NCI-H1092 (cell line): Measurements from ENCODE around the gene TRPM2.

Experiments
- DNase-seq: peaks from one replicate; lab custom pipeline; 2025; lab: John Stamatoyannopoulos, UW

The TRPM2 gene

DNA sequence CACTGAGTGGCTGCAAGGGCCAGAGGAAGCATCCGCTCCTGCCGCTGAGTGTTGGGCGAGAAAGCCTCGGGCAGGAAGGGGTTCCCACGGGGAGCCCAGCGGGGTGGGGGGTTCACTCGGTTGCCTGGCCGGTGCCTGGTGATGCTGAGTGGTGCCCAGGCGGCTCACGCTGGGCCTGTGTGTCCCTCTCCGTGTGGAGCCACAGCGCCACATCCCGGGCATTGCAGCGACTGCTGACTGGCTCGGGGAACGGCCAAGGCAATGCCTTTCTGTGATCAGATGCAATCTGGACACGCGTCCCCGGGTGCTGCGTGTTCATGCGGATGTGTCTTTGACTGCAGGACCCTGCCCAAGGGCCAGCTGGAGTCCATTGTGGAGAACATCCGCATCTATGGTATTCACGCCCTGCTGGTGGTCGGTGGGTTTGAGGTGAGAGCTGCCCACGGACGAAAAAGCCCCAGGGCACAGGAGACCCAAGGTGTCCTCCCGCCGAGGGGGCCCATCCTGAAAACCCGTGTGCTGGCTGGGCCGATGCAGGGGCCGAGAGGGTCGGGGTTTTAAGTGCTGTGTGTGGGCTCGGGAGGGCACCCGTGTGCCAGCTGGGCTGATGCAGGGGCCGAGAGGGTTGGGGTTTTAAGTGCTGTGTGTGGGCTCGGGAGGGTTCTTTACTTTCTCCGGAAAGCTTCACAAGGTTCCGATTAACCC is 30.6 kb upstream of the TRPM2 start:
- DNase-seq, result no peak

DNA sequence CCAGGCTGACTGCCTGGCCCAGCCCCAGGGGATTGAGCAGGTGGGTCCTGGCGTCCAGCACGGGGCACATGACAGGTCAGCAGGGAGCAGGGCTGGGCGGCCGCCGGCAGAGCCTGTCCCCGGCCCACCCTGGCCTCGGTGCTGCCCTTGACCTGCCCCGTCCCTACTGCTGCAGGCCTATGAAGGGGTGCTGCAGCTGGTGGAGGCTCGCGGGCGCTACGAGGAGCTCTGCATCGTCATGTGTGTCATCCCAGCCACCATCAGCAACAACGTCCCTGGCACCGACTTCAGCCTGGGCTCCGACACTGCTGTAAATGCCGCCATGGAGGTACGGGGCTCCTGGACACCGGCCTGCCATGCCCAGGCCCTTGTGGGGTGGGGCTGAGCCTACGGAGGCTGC is 29.8 kb upstream of the TRPM2 start:
- DNase-seq, result no peak

DNA sequence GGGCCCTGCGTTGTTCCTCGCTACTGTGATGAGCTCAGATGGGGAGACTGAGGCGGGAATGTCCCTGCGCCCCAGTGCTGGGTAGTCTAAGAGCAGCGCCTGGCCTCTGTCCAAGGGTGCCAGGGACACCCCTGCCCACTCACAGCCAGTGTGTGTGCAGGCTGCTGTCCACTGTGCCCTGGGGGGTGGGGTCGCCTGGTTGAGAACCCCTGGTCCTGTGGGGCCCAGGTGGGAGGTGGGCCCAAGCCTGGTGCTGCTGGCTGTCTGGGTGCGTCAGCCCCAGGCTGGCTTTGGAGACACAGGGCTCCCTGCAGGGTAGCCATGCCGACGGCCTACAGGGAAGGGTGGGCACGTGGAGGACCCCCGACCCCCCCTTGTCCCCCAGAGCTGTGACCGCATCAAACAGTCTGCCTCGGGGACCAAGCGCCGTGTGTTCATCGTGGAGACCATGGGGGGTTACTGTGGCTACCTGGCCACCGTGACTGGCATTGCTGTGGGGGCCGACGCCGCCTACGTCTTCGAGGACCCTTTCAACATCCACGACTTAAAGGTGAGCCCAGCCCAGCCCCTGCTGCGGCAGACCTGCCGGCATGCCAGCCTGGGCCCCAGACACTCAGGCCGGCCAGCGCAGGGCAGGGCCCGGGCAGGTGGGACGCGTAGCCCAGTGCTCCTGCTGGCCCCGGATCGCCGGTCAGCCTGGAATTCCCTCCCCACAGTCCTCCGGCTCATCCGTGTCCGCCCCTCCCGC is 29.1 kb upstream of the TRPM2 start:
- DNase-seq, result no peak

DNA sequence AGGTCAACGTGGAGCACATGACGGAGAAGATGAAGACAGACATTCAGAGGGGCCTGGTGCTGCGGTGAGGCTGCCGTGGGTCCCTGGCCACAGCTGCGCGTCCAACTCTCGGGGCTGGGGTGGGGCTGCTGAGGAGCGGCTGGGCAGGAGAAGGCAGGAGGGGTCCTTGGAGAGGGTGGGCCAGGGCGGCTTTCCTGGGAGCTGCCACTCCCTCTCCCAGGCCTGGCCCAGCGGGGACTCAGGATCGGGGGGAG is 28.6 kb upstream of the TRPM2 start:
- no peak for DNase-seq

DNA sequence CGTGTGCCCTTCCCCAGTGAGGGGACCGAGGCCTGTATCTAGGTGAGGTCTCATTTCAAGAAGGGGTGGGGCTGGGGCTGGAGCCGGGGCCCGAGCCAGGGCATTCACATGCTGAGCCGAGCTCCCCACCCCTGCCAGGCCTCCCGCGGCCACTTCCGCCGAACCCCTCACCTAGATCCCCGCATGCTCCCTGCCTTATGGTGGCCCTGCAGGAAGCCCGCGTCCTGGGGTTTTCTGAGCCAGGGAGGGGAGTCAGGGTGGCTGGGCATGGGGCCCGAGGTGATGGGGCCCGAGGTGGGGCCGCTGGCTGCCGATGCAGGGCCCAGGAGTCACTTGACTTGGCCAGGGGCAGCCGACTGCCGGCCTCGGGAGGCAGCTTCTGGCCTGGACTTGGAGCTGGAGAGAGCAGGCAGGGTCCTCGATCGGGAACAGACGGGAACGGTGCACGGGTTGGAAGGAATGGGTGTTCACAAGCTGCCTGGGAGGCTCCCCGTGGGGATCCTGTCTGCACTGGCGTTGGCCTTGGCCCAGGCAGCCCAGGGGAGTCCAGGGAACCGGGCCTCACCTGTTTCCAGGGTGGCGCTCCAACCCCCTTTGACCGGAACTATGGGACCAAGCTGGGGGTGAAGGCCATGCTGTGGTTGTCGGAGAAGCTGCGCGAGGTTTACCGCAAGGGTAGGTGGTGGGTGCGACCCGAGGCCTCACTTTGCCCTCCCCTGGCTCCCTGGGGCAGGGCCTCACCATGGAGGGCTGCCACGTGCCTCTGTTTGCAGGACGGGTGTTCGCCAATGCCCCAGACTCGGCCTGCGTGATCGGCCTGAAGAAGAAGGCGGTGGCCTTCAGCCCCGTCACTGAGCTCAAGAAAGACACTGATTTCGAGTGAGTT is 27.8 kb upstream of the TRPM2 start:
- DNase-seq, result no peak

DNA sequence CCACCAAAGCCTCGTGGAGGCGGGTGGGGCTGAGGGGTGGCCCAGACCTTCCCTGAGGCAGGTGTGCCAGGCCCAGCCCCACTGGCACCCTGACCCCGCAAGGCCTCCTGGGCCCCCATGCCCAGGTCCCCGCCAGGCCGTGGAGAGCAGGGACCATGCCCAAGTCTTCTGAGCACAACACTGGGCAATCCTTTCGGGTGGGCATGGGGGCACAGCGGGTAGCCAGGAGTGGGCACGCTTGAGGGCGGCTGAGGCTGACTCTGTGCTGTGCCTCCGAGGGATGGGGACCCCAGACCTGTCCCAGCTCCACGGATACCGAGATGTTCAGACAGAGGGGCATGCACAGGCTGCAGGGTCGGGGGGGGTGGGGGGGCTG is 27.2 kb upstream of the TRPM2 start:
- no peak for DNase-seq

DNA sequence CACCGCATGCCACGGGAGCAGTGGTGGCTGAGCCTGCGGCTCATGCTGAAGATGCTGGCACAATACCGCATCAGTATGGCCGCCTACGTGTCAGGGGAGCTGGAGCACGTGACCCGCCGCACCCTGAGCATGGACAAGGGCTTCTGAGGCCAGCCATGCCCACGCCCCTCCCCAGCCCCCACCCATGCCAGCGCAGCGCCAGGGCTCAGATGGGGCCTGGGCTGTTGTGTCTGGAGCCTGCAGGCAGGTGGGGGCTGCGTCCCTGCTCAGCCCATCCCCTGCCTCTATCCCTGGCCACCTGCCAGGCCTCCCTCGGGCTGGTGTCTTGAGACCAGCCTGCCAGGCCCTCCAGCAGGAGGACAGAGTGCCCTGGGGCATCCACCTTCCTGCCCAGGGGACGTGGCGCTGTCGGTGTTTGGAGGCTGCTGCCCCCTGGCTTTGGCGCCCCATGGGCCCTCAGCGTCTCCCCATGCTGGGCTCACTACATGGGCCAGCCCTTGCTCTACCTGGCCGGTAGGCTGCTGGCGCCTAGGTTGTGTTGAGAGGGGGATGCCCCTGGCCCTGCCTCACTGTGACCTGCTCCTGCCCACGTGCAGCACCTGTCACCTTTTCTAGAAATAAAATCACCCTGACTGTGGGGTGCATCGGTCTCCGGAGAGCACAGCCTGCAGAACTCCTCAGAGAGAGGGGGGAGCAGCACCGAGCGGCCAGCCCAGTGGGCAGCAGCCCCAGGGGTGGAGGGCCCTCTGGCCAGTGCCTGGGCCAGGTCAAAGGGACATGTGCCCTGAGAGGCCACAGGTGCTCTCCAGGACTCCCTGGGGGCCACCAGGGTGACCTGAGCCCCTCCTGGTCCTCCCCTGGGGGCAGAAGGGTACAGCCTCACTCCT is 26.5 kb upstream of the TRPM2 start:
- no peak for DNase-seq

DNA sequence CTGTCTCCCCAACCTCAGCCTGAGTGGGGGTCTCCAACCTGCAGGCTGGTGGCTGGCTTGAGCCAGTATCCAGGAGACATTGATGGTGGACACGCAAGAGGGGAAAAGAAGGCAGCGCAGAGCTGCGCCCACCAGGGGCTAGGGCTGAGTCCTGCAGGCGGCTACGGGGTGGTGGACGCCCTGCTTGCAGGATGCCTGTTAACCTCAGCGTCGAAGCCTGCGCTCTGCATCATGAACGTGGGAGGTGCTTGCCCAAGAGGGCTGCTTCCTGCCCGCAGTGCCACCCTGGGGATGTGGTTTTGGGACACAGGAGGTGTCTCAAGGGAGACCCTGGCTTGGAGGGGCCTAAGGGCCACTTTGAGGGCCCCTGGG is 25.8 kb upstream of the TRPM2 start:
- no peak for DNase-seq

DNA sequence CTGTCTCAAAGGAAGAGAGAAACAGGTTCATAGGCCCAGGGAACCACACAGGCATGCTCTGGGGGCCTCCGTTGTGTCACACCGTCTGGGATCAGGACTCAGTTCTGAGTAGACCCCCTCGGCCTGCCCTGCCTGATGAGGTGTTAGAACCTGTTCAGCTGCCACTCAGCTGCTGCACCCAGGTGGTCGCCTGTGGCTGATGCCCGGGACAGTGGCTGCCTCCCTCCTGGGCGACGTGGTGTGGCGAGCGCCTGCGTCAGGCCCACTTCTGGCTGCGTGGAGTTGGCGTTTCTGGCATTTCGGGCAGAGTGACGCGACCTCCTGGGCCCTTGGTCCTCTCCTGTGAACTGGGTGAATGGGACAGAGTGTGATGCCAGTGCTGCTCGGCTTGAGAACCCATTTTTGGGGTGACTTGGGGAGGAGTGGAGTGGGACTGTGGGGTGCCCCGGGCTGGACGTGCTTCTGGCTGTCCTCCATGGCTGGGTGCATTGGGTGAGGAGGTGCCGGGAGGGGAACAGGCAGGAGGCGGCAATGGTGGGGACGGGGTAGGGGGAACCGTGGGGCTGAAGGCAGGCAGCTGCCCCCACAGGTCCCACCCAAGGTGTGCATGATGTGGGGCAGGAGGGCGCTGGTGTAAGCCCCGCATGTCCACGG is 25.1 kb upstream of the TRPM2 start:
- DNase-seq, result no peak

DNA sequence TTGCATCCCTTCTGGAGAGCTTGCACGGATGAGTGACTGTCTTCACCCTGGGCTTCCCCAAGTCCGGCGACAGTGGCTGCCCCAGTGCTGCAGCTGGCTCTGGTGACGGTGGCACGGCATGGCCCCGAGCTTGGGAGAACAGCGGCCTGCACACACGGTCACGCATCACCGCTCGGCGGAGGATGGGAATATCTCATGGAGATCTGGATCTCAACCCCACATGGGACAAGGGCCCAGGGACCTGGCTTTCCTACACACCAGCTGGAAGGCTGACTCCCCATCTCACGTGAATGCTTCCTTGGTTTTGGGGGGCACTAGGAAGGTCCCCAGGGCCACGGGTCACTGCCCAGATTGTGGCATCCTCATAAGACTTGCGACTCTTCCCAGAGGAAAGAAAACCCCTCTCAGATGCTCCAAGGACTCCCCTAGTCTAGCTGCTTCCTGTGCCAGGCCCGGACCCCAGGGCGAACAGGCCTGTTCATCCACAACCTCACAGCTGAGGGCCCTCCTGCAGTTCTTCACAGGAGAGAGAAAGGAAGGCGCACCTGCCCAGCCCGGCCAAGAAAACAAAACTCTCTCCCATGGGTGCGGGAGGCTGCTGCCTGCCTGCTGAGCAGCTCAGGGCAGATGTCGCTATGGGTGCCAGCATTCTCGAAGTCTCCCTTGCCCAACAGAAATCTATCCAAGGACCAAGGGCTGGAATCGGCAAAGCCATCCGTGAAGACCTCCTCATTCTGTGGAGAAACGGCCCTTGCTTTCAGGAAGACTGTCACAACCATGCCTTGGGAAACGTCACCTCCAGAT is 24.1 kb upstream of the TRPM2 start:
- DNase-seq, result no peak

DNA sequence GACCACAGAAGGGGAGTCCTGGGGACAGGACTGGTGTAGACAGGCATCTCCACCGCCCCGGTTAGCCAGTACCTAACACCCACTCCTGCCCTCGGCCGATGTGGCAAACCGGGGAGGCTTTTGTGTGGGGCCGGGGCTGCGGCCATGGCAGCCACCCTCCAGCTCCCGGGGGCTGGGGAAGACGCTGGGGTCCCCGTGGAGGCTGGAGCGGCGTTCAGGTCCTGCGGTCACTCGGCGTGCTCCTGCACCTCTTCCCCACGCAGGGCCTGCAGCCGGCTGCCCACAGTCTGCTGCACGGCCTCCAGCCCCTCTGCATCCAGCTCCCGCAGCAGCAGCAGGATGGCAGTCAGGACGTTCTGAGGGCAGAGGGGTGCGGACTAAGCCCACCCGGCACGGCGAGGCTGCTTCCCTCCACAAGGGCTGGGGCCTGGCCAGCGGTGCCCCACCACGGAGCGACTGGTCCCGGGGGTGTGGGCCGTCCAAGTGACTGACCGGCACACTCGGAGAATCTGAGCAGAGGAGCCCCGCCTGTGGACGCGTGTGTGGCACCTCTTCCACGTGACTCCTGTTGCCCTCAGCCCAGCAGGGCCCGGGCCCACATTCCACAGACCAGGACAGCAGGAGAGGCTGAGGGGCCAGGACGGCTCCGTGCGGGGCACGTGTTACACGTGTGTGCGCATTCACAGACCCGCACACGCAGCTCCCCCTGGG is 23.3 kb upstream of the TRPM2 start:
- no peak for DNase-seq

DNA sequence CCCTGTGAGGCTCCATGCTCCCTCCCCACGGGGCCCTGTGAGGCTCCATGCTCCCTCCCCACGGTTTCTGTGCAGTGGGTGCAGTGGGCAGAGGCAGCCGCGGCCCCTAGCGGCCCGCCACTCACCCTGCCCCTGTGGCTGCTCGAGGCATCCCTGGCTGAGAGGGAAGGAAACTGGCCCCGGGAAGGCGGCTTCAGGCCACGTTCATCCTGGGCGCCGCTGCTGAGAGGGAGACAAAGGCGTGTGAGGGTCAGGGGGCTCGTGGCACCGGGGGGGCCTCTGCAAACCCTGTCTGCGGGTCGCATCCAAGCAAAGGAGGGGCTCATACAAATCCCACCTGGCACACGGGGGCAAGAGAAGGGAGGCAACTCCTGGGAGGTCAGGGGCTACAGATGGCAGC is 22.7 kb upstream of the TRPM2 start:
- DNase-seq, result no peak

DNA sequence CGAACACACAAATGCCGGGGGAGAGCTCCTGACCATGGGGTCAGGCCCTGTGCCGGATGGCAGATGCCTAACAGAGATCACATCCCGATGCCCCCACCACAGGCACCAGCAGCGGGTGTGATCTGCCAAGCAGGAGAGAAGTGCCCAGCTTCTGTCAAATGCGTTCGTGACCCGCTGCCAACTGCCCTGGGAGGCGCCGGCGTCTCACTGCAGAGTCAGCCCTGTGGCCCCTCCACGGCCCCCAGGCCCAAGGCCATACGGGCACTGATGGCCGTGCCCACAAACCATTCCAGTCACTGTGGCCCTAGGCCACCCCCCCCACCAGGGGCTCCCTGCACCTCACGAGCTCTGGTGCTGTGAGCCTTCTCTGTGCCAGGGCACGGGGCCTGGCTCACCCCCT is 22.2 kb upstream of the TRPM2 start:
- no peak for DNase-seq

DNA sequence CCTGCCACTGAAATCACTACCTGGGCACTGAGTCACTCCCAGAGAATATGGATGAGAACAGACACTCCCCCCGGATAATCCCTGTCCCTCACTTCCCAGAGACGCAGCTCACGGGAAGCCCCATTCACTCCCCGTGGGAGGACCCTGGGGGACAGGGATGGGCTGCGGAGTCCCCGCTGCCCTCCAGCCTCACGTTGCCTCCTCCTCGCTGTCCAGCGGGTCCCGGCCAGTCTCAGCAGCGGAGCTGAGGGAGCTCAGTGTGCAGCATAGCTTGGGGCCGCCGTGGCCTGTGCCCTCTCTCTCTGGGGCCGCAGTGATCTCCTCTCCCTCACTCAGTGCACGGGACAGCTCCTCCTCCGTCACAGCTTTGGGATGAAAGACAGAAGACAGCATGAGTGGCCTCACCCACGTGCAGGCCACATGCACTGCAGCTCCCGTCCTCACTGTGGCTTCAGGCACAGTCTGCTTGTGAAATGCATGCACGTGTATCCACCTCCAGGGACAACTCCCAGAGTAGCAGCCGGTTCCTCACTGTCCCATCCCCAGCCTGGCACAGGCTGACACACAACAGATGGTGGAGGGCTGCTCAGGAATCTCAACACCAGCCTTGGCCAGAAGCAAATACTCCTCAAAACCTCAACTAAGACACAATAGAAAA is 21.6 kb upstream of the TRPM2 start:
- no peak for DNase-seq

DNA sequence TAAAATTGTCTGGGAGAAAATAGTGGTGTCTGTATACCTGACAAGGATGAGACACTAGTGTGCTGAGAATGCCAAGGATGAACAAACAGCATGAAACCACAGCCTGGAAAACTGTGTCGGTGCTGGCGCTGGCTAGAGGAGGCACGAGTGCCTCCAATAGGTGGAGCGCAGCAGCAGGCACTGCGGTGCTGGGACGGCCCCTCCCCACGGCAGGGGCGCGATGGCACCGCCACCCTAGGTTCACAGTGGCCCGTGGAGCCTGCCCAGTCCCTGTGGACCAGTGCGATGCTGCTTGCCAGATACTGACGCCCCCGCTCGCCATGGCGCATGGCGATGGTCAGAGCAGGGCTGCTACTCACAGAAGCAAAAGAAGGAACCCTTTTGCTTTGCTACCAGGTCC is 21.0 kb upstream of the TRPM2 start:
- no peak for DNase-seq

DNA sequence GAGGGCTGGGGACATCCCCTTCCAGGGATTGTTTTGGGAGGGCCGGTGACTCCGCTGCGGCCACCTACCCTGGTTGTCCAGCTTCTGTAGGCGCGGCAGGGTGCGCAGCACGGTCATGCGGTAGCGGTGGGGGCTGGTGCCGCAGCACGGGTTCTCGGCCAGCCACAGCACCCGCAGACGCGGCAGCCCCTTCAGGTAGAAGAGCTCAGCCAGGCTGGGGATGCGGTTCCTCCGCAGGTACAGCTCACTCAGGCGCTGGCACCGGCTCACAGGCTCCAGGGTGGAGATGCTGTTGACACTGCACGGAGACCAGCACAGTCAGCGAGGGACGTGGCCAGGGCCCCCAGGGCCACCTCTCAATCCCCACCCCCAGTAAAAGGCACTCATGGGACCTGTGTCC is 20.5 kb upstream of the TRPM2 start:
- no peak for DNase-seq

DNA sequence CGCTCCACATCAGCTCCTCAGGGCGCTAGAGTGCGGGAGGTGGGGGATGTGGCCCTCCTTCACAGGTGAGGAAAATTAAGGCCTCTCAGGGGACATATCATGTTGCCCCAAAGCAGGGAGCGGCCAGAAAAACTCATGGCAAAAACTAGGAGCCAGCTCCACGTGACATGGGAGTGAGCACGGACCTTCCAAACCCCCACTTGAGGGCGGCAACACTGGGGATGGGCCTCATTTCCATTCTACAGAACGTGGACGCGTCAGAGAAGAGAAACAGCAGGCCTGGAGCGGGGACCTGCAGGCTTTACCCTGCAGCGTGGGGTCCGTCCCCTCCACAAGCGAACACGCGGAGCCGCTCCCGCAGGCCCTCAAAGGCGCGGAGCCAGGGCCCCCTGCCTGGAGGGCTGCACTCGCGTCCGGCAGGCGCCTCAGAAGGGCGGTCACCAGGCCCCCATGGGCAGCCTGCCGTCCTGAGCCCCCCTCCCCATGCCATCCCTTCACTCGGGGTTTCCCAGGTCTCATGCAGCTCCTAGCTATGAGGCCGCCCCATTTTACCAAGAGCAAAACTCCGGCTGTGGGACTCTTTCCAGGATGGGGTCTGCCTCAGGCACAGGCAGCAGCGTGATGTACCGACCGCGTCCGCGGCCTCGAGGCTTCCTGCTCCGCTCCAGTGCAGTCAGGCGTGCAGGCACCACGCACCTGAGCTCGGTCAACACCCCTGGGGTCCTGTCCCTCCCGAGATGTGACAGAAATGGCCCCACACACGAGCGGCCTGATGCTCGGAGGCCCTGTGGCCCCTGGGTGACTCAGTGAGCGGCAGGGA is 19.7 kb upstream of the TRPM2 start:
- DNase-seq, result no peak

DNA sequence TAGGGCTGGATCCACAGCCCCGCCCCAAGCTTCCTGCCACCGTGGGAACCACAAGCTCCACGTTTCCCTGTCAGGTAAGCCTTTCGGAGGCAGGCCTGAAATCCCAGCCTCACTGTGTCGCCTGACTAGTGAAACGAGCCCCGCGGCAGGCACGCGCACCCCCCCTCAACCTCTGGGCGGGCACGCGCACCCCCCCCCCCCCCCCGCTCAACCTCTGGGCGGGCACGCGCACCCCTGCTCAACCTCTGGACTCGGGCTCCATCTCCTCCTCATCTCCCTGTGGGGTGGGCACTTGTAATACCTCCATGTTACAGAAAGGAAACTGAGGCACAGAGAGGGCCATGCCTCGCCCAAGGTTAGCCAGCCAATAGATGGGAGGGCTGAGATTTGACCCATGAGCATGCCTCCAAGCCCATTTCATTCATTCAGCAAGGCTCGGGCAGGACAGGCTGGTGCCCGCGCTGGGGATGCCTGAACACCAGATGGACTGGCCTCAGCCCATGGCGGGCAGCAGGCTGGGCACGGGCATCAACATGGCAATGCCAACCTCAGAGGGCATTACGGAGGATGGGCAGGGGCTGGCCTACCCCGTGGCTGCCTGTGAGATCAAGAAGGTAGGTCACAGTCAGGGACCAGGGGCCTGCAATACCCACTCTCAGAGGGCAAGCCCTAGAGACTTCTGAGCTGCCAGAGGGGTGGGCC is 18.9 kb upstream of the TRPM2 start:
- no peak for DNase-seq
